GM18520 (cell line): ENCODE measurements around the gene ABI3BP.

ENCODE experiments used
- ATAC-seq: cut with Tn5 transposase; IDR thresholded peaks from one replicate; pipeline ENCODE4 v1.9.1; 2021; ENCODE audit not compliant: unreplicated experiment

The ABI3BP gene

DNA sequence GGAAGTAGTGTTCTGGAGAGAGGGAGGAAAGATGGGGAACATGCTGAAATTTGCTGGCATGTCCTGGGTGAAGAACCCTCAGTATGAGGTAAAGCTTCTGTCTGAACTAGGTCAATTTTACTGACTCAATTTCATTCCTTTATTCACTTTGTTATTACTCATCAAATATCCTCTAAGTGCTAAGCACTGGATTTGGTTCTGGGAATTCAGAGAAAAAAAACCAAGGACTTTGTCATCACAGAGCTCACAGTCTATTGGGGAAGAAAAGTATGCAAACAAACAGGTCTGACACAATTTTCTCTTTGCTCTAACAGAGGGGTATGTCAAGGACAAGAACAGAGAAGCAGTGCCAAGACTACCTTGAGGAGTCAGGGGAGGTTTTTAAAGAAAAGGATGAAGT lies 215.9 kb downstream of the ABI3BP start:
- no peak for ATAC-seq

DNA sequence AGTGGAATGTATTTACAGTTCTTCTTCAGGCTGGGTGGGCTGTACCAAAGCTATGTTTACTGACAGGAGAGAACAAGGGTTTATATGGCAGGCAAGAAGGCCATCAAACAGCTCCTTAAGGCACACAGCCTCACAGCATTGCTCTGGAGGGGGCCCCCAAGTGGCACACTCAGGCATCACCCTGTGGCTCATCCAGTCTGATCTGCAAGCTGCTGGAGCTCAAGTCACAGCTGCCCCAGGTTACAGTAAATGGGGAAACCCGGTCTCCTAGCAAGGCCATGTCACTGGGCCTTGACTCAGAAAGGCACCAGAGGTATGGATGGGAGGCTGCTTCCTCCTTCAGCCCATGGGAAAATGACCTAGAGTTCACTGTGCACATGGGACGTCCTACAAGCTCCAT lies 216.5 kb downstream of the ABI3BP start:
- no peak for ATAC-seq

DNA sequence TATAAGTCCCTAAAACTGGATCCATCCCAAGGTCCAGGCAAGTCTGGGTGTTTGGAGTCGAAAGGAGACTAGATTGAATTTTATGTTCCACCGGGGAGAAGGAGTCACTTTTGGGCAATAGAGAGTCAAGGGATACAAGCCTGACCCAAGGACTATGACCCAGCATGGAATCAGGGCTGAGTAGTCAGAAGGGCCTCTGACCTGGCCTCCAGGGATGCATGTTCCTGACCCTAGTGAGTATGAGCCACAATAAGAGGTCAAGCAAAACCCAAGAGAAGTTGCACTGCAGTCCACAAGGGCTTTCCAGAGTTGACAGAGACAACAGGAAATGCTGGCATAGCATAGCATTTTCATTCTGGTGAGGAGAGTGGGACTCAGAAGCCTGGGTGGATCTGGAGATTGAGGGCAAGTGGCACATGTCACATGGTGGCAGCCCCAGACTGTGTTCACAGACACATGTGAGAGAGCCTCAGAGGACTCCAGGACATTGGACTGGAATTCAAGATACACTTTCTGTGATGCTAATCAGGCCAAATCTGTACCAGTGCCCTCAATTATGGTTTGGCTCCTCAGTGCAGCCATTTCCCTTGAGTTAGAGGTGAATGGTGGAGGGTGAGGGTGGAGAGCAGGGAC lies 217.0 kb downstream of the ABI3BP start:
- ATAC-seq = no peak

DNA sequence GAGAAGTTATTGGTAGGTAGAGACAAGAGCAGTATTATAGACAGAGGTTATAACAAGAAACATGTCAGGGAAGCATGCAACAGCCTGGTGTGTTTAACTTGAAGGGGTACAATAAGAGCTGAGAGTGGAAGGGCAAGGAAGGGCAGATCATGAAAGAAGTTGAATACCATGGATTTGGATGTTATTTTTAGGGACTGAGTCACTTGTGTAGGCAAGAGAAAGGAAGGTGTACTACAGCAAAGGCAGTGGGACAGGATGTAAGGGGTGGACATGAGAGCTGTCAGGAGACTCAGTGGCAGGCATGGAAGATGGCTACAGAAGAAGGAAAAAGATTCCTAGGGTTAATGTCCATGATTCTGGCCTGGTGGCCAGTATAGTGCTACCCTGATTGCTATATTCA lies 217.6 kb downstream of the ABI3BP start:
- ATAC-seq = no peak

DNA sequence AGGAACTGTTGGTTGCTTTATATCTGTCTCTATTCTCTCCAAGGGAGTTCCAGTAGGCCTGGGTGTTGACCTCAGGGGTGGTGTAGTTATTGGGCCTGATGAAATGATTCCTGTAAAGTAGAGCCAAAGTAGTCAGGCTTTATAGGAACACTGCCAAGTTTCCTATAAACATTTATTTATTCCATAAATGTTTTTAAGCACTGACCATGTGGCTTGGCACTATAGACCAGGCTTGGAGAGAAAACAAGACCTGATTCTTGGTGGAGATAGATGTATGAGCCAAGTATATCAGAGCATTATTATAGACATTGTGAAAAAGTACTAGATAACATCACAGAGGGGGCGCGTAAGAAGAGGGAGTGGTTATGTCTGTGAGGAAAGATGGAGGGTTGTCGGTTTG lies 218.0 kb downstream of the ABI3BP start:
- no peak for ATAC-seq

DNA sequence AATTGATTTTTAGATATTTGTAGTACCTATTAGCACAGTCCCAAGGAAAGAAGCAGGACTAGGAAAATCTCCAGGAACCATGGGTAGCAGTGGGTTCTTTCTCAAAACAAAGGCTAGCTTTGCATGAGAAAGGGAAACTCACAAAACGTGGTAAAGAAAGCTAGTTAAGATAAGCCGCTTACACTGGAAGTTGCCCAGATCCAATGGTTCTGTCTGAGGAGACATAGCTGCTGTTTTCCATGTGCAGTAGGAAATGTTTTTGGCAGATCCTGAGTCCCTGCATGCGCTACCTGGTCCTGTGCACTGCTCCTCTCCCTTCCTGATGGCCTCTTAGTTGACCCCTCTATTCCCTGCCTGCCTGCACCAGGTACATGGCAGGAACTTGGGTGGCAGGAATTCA lies 223.5 kb downstream of the ABI3BP start:
- no peak for ATAC-seq

DNA sequence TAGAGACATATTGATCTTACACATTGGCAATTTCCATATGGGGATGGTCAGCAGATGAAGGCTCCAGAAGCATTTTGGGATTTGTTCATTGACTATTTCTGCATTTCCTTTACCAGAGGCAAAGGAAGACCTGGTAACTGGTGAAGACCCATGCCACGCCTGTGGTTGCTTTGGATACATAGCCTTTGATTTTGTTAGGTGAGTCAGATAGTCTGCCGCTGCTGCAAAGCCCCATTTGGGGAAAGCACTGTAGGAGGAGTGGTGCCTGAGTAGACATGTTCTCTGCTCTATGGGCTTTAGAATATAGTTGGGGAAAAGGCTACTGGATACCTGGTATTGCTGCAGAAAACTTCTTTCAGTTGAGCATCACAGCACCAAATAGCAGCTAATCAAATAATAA lies 227.2 kb downstream of the ABI3BP start:
- no peak for ATAC-seq

DNA sequence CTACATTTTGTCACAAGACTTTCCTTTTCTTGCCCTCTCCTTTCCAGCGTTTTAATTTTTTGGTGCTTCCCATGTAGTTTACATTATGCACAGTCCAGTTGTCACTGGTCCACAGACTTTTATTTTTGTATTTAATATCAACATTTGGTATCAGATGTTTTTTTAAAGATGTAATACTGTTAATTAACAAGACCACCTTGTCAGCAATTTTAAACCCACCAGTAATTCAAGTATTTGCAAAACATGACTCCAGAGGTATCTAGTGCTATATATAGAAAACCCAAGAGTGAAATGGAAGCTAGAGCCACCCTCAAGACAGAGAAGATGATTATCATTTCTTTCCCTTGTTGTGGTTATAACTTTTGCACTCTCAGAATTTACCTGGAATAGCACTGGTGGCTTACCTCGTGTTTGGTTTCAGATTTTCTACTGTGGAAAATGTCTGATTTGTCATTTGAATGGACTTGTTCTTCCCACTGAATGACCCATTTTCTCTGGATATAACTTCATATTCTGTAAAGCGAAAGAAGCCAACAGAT lies 227.7 kb downstream of the ABI3BP start:
- ATAC-seq = no peak

DNA sequence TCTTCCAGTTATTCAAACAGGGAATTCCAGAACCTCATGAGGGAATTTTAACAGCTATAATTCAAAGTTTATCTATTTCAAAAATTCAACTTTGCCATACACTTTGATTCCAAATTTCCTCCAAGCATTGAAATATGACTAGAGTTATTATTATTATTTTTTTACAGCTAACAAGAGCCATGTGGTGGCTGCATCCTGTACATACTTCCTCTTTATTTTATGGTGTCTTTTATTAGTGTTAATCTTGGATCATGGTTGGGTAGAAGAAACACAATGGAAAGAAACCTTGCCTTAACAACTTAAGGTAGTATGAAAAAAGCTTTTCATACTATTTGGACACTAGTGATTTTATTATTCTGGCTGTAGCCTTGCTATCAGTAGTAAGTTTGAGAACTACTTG lies 231.3 kb downstream of the ABI3BP start:
- ATAC-seq = no peak

DNA sequence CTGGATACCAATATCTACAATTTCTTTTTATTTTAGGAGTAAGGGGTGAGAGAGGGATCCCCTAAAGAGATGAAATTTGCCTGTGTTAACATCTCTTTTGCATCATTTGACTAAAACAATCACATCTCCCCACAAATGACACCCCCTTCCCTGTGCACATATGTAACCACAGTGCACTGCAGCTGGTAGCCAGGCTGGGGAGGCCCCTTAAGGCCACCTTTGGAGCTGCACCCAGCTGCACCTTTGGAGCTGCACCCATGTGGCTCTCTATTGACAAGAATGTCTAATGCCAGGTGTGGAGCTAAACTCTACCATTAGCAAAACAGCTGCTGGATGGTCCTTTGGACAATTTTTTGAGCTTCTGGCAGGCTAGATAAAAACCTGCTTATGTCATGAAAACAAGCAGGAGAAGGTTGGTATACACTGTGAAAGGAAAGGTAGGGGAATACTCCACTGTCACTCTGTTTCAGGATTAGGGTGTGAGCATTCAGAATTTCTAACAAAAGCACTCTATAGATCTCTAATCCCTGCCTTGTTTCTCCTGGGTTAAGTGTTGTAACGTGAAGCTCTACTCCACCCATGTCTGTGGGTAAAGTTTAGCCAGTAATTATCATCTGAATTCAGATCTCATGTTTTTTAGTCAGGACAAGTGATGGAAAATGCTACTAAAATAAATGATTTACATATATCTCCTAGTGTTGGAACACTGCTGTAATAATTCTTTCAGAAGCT lies 231.8 kb downstream of the ABI3BP start:
- no peak for ATAC-seq

DNA sequence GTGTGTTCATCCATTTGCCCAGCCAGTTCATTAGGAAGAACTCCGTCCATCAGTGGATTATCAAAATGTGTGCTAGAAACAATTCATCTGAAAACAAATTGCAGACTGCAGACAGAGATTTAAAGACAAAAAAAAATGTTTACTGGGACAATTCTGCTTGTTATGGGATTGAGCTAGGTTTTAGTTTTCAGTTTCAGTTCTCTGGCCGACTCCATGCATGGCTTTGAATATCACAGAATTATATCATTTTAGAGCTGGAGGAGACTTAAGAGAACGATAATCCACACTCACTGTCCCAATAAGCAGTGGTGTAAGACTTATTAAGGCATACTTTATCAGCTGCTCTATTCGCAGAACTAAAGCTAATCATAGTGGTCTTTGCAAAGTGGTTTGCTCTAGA lies 232.8 kb downstream of the ABI3BP start:
- no peak for ATAC-seq

DNA sequence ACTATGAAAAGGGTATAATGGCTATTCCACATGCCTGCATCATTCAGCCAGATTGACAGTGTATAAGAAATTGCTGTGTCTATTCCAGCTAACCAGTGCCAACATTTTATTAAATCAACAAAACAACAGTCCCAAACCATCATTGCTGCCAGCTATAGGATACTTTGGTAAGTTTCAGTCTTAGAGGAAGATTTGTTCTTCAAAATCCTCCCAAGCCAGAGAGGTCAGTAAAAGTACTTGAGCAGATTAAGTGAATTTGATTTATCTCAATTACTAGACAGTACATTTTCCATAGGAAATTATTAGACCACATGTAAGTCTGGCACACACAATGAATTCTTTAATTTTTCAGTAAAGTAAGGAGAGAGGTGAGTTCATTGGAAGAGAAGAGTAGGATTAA lies 233.3 kb downstream of the ABI3BP start:
- no peak for ATAC-seq

DNA sequence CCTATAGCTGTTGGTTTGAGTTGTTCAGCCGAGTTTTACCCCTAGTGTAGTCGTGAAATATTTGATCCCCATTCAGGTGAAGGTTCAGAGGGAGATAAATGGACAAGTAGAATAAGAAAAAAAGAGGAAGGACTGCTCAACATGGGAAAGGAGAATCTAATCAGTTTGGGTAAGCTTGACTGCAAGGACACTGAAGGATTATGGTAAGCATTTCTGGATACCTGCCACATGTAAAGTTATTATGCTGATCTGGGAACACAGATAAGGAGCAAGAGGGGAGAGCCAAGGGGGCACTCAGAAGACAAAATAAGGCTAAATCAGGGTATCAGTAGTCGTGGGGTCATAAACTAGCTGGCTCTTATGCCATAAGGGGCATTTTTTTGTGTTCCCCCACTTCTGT lies 234.1 kb downstream of the ABI3BP start:
- no peak for ATAC-seq

DNA sequence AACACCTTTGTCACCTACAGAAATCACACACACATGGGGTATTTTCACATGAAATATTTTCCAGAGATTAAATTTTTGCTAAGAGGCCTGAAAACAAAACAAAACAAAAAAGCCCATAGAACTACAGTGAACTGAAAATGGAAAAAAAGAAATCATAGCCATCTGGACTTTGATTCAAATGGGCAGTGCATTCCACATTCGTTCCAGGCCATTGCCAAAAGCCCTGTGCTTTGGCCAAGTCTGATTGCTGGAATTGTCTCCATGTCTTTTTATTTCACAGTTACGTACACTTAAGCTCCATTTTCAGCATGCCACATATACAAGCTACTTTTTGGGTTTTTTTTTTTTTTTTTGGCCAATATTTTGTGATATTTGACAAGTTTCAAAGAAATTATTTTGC lies 236.8 kb downstream of the ABI3BP start:
- ATAC-seq = no peak

DNA sequence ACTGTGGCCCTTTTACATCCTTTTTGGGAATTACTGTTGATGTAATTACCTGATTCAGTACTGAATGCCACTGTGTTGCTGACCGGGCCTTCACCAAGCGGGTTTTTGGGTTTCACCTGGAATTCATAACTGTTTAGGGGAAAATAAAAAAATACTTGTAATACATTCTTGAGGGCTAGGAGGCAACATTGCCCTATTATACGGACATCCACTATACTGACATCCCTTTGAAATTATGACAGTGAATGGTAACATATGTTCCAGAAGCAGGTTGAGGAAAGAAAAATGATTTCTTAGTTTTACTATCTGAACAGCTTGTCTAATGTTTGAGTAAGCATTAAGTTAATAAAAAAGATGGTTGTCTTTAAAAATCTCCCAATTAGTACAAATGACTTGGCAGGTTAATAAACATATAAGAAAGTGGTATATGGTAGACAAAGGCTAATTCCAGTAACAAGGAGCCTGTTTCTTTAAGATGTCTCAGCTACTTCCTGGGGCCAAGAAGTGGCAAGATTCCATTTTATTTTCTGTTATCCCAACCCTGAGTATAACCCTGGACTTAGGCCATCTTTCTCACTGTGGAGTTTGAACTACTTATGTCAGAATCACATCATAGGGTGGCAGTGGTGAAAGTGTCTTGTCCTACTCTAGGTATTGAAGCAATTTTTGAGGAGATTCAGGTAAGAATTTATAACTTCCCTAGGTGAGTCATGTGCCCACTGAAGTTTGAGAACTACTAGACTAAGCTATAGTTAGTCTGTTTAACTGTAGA lies 238.5 kb downstream of the ABI3BP start:
- no peak for ATAC-seq

DNA sequence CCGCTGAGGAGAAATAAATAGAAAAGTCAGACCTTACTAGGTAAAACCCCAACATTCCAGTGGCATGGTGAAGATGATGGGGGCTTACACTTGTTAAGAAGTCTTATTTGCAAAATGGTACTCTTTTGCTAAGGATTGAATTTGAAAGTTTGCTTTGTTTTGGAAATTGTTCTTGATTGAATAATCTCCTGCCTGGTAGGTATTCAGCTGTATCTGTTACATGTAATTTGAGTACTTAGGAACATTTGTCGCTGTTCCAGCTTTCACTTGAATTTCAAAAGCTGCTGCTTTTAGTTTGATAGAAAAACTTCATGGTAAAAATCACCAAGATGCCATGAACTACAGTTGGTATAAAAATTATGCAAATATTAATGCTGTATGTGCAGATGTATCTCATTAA lies 239.4 kb downstream of the ABI3BP start:
- no peak for ATAC-seq

DNA sequence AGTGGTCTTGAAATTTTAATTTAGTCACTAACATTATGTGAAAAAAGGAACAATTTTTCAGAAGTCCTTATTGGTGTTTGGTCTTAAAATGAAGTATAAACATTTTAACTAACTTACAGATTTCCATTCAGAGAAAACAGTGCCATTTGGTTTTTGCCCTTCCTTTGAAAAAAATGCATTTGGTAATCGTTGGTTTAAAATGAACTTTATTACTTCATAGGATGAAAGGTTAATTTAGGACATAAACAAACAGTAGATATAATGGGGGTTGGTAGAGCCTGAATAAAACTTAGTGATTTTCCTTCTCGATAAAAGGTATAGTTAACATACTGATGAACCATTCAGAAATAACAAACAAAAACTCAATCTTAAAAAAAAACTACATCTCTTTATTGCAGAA lies 244.3 kb downstream of the ABI3BP start:
- no peak for ATAC-seq

DNA sequence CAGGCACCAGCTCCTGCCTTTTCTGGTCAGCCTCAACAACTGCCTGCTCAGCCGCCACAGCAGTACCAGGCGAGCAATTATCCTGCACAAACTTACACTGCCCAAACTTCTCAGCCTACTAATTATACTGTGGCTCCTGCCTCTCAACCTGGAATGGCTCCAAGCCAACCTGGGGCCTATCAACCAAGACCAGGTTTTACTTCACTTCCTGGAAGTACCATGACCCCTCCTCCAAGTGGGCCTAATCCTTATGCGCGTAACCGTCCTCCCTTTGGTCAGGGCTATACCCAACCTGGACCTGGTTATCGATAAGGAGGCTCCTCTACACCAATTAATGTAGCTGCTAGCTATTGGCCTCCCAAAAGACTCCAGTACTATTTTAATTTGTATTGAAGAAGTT lies 245.0 kb downstream of the ABI3BP start:
- ATAC-seq = no peak

DNA sequence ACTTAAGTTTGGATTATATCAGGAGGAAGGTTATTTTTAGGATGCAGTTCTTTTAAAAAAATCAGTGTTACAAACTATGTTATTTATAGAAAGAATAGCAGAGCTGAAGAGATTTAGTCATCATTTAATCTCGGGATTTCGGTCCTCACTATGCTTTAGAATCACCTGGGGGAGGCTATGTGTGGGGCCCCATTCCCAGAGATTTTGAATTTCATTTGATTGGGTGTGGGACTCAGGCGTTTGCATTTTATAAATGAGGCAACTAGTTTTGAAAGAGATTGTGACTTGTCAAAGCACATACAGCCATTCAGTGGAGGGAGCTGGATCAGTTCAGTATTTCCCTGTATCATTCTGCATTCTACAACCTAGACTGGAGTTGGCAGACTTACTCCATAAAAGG lies 247.1 kb downstream of the ABI3BP start:
- no peak for ATAC-seq

DNA sequence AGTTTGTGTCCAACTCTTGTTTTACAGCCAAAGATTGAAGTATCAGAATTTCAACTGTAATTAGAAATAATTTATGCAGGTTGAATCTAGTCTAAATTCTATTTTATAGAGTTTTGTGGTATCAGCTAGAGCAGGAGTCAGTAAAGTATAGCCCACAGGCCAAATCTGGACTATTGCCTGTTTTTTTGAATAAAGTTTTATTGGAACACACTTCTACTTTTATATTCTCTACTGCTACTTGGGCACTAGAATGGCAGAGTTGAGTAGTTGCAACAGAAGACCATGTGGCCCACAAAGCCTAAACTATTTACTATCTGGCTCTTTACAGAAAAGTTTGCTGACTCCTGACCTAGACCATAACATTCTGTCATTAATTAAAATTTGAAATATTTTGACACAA lies 247.6 kb downstream of the ABI3BP start:
- no peak for ATAC-seq

DNA sequence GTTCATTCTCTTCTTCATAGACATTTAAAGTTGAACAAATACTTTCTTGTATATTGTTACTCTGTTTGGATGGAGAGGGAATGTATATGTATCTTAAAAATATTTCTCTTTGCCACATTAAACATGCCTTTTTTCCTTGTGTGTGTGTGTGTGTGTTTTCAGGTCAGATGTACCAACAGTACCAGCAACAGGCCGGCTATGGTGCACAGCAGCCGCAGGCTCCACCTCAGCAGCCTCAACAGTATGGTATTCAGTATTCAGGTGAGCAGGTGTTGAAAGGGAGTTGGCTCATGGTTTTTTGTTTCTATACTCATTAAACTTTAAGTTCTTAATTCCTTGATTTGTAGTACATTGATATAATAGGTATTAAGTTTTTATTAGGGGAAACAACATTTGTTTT lies 248.6 kb downstream of the ABI3BP start:
- ATAC-seq = no peak

DNA sequence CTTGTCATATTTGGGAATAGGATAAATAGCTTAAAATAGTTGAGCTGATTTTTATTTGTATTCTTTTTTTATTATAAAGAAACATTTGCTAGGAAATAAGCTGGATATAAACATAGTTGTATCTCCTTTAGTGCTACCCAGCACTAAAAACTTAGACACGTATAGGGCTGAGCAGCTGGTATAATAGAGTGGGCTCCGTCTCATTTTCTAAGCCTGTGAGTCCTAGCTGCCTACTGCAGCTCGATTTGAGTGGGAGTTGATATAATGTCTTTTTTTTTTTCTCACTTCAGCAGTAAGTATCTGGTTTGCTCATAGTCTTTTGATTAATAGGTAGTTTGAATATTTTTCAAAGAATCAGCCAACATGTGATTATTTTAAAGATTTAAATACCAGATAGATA lies 249.7 kb downstream of the ABI3BP start:
- no peak for ATAC-seq
